GM23338 (cell line): ENCODE data around the gene OPN4. TPM values are rescaled to one million over a fixed set of nuclear protein-coding genes. Genes with fewer than 3 reads are reported as not detected.

Experiments
- ATAC-seq: fragments of 200-7000 bp; cut with Tn5 transposase; 3 replicates; pipeline ENCODE4 v1.9.1; 2020
- DNase-seq: peaks from one replicate; pipeline ENCODE4 v3.0.0-alpha.2; 2015; ENCODE audit warnings: low spot score
- H2AFZ ChIP-seq: fragments of 200-600 bp; sonication (generic); 2 replicates; pipeline ENCODE4 v1.8.0; 2016; ENCODE audit warnings: antibody characterized with exemption, mild to moderate bottlenecking, moderate library complexity
- H3F3A ChIP-seq: fragments of 200-600 bp; sonication (generic); replicated peaks from 2 replicates; pipeline ENCODE4 v1.8.0; 2017; ENCODE audit warnings: antibody characterized with exemption, mixed run types, low read depth
- H3K27ac ChIP-seq: fragments of 200-600 bp; sonication (generic); 2 replicates; pipeline ENCODE4 v1.6.1; 2016; ENCODE audit warnings: low read depth
- H3K27me3 ChIP-seq: fragments of 200-600 bp; sonication (generic); 2 replicates; pipeline ENCODE4 v1.8.0; 2016; ENCODE audit warnings: mild to moderate bottlenecking, mixed run types, moderate library complexity; ENCODE audit not compliant: insufficient read depth
- H3K36me3 ChIP-seq: fragments of 200-600 bp; sonication (generic); 2 replicates; pipeline ENCODE4 v1.8.0; 2016; ENCODE audit warnings: mild to moderate bottlenecking; ENCODE audit not compliant: insufficient read depth
- H3K4me1 ChIP-seq: fragments of 200-600 bp; sonication (generic); 2 replicates; pipeline ENCODE4 v1.8.0; 2016; ENCODE audit warnings: mild to moderate bottlenecking, moderate library complexity; ENCODE audit not compliant: insufficient read depth
- H3K4me2 ChIP-seq: fragments of 200-600 bp; sonication (generic); 2 replicates; pipeline ENCODE4 v1.7.1; 2017; ENCODE audit warnings: mixed run types
- H3K4me3 ChIP-seq: fragments of 200-600 bp; sonication (generic); 2 replicates; pipeline ENCODE4 v1.6.1; 2016; ENCODE audit warnings: mixed run types
- H3K79me2 ChIP-seq: fragments of 200-600 bp; sonication (generic); replicated peaks from 2 replicates; pipeline ENCODE4 v1.8.0; 2017; ENCODE audit warnings: mild to moderate bottlenecking; ENCODE audit not compliant: insufficient read depth
- H3K9me2 ChIP-seq: fragments of 200-600 bp; sonication (generic); 2 replicates; pipeline ENCODE4 v1.8.0; 2017; ENCODE audit not compliant: insufficient read depth
- H4K20me1 ChIP-seq: fragments of 200-600 bp; sonication (generic); replicated peaks from 2 replicates; pipeline ENCODE4 v1.8.0; 2017; ENCODE audit warnings: mild to moderate bottlenecking; ENCODE audit not compliant: insufficient read depth
- H3K27ac Mint-ChIP-seq: 2 replicates; pipeline ENCODE4 v1.8.0; 2020; ENCODE audit warnings: inconsistent platforms, mild to moderate bottlenecking, moderate library complexity, mixed read lengths
- H3K27me3 Mint-ChIP-seq: 3 replicates; pipeline ENCODE4 v1.8.0; 2022; ENCODE audit warnings: low read depth, mild to moderate bottlenecking, moderate library complexity, mixed read lengths, inconsistent platforms; ENCODE audit not compliant: insufficient read depth, poor library complexity
- H3K36me3 Mint-ChIP-seq: 3 replicates; pipeline ENCODE4 v1.8.0; 2021; ENCODE audit warnings: low read depth, mild to moderate bottlenecking, inconsistent platforms, moderate library complexity, mixed read lengths
- H3K4me1 Mint-ChIP-seq: 3 replicates; pipeline ENCODE4 v1.8.0; 2020; ENCODE audit warnings: mild to moderate bottlenecking, inconsistent platforms, mixed read lengths
- H3K4me3 Mint-ChIP-seq: 3 replicates; pipeline ENCODE4 v1.8.0; 2021; ENCODE audit warnings: moderate library complexity, mild to moderate bottlenecking, inconsistent platforms, mixed read lengths
- H3K9me3 Mint-ChIP-seq: 3 replicates; pipeline ENCODE4 v1.8.0; 2020; ENCODE audit warnings: moderate library complexity, mild to moderate bottlenecking, inconsistent platforms, mixed read lengths
- CREB1 ChIP-seq: fragments of 250-450 bp; sonication (Bioruptor Pico); IDR thresholded peaks from 2 replicates; pipeline ENCODE4 v1.5.0; 2020; ENCODE audit warnings: low read depth, mild to moderate bottlenecking, moderate library complexity
- CTCF ChIP-seq, 2 experiments: fragments of 200-600 bp in 1 of 2; sonication (generic) in 1 of 2; conservative IDR thresholded peaks; 2 replicates each; pipeline versions ENCODE4 v1.5.1 to v1.6.1; 2016 to 2017; ENCODE audit warnings: antibody characterized with exemption in 2 of 2, low read depth in 2 of 2, mild to moderate bottlenecking in 2 of 2, moderate library complexity in 1 of 2
- ETS1 ChIP-seq: IDR thresholded peaks from 2 replicates; pipeline ENCODE4 v1.6.1; 2016; ENCODE audit warnings: antibody characterized with exemption
- EZH2 ChIP-seq: fragments of 200-600 bp; sonication (generic); IDR thresholded peaks from one replicate; pipeline ENCODE4 v1.8.0; 2017; ENCODE audit warnings: antibody characterized with exemption, mild to moderate bottlenecking, low read depth; ENCODE audit not compliant: unreplicated experiment
- EZH2phosphoT487 ChIP-seq: fragments of 200-600 bp; sonication (generic); IDR thresholded peaks from one replicate; pipeline ENCODE4 v1.8.1; 2018; ENCODE audit warnings: antibody characterized with exemption; ENCODE audit not compliant: unreplicated experiment
- JUNB ChIP-seq: IDR thresholded peaks from one replicate; pipeline ENCODE4 v1.6.1; 2016; ENCODE audit warnings: antibody characterized with exemption; ENCODE audit not compliant: unreplicated experiment
- NANOG ChIP-seq: IDR thresholded peaks from 2 replicates; pipeline ENCODE4 v1.6.1; 2016; ENCODE audit warnings: antibody characterized with exemption, borderline replicate concordance
- REST ChIP-seq: IDR thresholded peaks from one replicate; pipeline ENCODE4 v1.6.1; 2018; ENCODE audit warnings: antibody characterized with exemption; ENCODE audit not compliant: unreplicated experiment
- STAT1 ChIP-seq: IDR thresholded peaks from one replicate; pipeline ENCODE4 v1.6.1; 2016; ENCODE audit warnings: antibody characterized with exemption; ENCODE audit not compliant: unreplicated experiment
- ZNF114 ChIP-seq: fragments of 250-450 bp; sonication (Bioruptor Pico); IDR thresholded peaks from 2 replicates; pipeline ENCODE4 v1.5.0; 2020; ENCODE audit warnings: mild to moderate bottlenecking, moderate library complexity
- ZNF331 ChIP-seq: fragments of 250-450 bp; sonication (Bioruptor Pico); IDR thresholded peaks from 2 replicates; pipeline ENCODE4 v1.5.0; 2020; ENCODE audit warnings: low read depth, mild to moderate bottlenecking, moderate library complexity
- polyA plus RNA-seq: library from polyadenylated mRNA; unstranded; fragments of >200 nt; fragmentation: Nextera tagmentation; extraction: Ambion mirVana; gene quantifications from 2 replicates; pipeline ENCODE4 v1.2.1, GENCODE V29; 2016
- total RNA-seq: library from RNA; depleted of rRNA; stranded (reverse); fragments of >200 nt; shearing (Covaris generic); gene quantifications from 2 replicates; pipeline ENCODE4 v1.2.3, GENCODE V29; 2014

The OPN4 gene
- total and polyA plus RNA-seq, 2 experiments from 2014 or later, result not detected

GRCh38 chr10:86649471-86650150 lies 4.7 kb upstream of the OPN4 start (continued):
- TF ChIP-seq REST, result no peak
- no peak for TF ChIP-seq STAT1
- TF ChIP-seq CREB1 (CRISPR knock-in tag), result no peak
- no peak for TF ChIP-seq ZNF331 (CRISPR knock-in tag)
- TF ChIP-seq ZNF114 (CRISPR knock-in tag), result no peak
- no peak for TF ChIP-seq EZH2phosphoT487
- no peak for TF ChIP-seq EZH2
- no peak for TF ChIP-seq NANOG
- no peak for TF ChIP-seq JUNB
- TF ChIP-seq CTCF (conservative IDR thresholded peaks at IDR 0.05; ENCODE audit: low read depth in 2 of 2), result no peak

- Mint-ChIP-seq H3K27me3 (peaks cover 3% of the 10 kb centered on the region), H3K4me3 (no peak overlapping the region), H3K9me3 (no peaks in the 10 kb centered on the region; the same call in 2 of the 3 replicates), H3K36me3 (no peaks in the 10 kb centered on the region), H3K4me1 (peaks cover 11% of the 10 kb centered on the region), H3K27ac (no peak overlapping the region)
- Histone ChIP-seq H2AFZ (no peak overlapping the region), H3K4me1 (peaks cover 7% of the 10 kb centered on the region), H3K4me2 (no peak overlapping the region), H3K79me2 (no peaks in the 10 kb centered on the region), H3F3A (no peaks in the 10 kb centered on the region), H3K27me3 (no peaks in the 10 kb centered on the region), H3K9me2 (peaks cover 3% of the 10 kb centered on the region; the same call in 1 of the 2 replicates), H3K27ac (no peak overlapping the region), H3K4me3 (no peak overlapping the region), H3K36me3 (no peaks in the 10 kb centered on the region), H4K20me1 (no peaks in the 10 kb centered on the region)
- TF ChIP-seq ZNF114 (CRISPR knock-in tag) (no peak), STAT1 (no peak), JUNB (no peak), CREB1 (CRISPR knock-in tag) (no peak), ETS1 (no peak)
- DNase-seq (no peak), ATAC-seq (no peak)
Observed at GRCh38 chr10:86650151-86650550, 4.2 kb upstream of the OPN4 start.
